ENCODE data around the gene ACER3.
"Not testable (repeated sequence)": the region's sequence is repeated elsewhere in the genome, so short reads cannot be mapped to it uniquely, and the experiment has no call there.

Gene ACER3

DNA sequence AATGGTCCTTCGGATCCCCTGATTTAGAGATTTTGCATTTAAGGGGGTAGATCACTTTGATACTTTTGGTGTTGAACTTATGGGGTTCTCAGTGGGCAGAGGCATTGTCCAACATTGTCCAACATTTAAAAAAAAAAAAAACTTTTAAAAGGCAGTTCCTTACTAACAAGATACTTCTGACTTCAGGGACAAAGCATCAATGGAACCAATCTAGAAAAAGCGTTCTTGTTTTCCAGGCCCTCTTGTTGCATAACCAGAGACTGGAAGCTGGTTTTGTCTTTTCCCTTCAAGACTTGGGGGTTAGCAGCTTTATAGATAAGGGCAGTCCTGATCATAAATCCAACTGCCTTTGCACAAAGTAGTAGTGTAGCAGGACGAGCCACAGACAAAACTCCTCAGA, 40.4 kb downstream of the ACER3 start:
- DNase-seq (ENCODE audit: low spot score): no peak
- in situ Hi-C loops (cut with MboI; ENCODE audit: low sequenced_read_pairs, unreplicated experiment): no loop called here
- TF ChIP-seq, protein P1, sequence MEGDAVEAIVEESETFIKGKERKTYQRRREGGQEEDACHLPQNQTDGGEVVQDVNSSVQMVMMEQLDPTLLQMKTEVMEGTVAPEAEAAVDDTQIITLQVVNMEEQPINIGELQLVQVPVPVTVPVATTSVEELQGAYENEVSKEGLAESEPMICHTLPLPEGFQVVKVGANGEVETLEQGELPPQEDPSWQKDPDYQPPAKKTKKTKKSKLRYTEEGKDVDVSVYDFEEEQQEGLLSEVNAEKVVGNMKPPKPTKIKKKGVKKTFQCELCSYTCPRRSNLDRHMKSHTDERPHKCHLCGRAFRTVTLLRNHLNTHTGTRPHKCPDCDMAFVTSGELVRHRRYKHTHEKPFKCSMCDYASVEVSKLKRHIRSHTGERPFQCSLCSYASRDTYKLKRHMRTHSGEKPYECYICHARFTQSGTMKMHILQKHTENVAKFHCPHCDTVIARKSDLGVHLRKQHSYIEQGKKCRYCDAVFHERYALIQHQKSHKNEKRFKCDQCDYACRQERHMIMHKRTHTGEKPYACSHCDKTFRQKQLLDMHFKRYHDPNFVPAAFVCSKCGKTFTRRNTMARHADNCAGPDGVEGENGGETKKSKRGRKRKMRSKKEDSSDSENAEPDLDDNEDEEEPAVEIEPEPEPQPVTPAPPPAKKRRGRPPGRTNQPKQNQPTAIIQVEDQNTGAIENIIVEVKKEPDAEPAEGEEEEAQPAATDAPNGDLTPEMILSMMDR (IDR thresholded peaks at IDR 0.05; ENCODE audit: borderline replicate concordance, control extremely low read depth, extremely low read depth, insufficient read depth, missing control alignments): no peak

DNA sequence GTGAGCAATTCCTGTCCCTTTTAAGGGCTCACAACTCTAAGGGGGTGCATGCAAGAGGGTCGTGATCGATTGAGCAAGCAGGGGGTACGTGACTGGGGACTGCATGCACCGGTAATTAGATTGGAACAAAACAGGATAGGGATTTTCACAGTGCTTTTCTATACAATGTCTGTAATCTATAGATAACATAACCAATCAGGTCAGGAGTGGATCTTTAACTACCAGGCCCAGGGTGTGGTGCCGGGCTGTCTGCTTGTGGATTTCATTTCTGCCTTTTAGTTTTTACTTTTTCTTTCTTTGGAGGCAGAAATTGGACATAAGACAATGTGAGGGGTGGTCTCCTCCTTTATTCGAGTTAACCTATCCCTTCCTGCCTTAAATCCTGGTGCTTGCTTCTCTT, 40.9 kb downstream of the ACER3 start:
- in situ Hi-C loops (cut with MboI; ENCODE audit: low sequenced_read_pairs, unreplicated experiment); DNase-seq (ENCODE audit: low spot score): not testable (repeated sequence)

DNA sequence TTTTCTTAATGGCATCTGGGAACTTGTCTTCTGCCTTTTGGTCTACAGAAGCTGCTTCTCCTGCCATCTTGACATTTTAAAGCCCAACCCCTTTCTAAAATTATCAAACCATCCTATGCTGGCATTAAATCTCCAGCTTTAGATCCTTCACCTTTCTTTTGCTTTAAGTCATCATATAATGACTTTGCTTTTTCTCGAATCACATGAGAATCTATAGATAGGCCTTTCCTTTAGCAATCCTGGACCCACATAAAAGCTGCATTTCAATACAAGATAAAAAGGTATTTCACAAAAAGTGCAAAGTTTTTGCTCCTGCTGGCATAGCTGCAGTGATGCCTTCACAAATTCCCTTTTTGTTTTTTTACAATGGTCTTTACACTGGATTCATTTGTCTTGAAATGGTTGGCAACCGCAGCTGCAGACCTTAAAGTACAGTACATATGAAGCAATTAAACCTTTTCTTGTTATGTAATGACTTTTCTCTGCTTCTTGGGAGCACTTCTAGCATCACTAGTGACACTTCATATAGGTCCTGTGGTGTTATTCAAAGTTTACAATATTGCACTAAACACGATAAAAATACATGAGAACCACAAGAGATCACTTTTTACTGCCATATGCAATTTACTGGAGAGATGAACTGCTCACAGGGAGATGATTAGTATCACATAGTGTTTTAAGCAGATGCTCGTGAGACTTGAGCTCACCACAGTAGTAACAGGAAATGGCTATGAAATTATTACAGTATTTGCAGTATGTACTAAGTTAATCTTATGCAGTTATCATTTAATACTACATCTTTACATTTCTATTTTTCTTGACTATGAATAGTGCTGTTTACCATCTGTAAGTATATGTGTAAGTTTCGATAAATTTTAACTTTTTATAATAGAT, 41.6 kb downstream of the ACER3 start:
- TF ChIP-seq, protein P1 (IDR thresholded peaks at IDR 0.05; ENCODE audit: borderline replicate concordance, control extremely low read depth, extremely low read depth, insufficient read depth, missing control alignments): no peak
- DNase-seq (ENCODE audit: low spot score): no peak
- in situ Hi-C loops (cut with MboI; ENCODE audit: low sequenced_read_pairs, unreplicated experiment): no loop called here

DNA sequence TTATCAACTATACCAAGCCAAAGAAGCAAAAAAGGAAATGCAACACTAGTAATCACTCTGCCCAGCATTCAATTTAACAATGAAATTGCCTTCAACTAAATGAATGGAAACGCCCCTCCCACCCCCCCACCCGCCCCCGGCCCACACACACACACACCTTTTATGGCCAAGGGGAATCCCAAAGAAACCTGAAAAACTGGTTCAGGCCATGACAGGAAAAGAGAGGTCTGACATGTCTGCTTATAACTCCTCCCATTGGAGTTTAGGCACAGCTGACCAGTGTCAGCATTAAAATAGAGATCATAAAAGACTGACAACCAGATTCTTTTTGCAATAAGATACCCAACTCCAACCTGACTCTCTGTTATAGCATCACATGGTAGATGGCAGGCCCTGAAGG, 42.6 kb downstream of the ACER3 start:
- TF ChIP-seq, protein P1 (IDR thresholded peaks at IDR 0.05; ENCODE audit: borderline replicate concordance, control extremely low read depth, extremely low read depth, insufficient read depth, missing control alignments): no peak
- in situ Hi-C loops (cut with MboI; ENCODE audit: low sequenced_read_pairs, unreplicated experiment): no loop called here
- no peak for DNase-seq (ENCODE audit: low spot score)

DNA sequence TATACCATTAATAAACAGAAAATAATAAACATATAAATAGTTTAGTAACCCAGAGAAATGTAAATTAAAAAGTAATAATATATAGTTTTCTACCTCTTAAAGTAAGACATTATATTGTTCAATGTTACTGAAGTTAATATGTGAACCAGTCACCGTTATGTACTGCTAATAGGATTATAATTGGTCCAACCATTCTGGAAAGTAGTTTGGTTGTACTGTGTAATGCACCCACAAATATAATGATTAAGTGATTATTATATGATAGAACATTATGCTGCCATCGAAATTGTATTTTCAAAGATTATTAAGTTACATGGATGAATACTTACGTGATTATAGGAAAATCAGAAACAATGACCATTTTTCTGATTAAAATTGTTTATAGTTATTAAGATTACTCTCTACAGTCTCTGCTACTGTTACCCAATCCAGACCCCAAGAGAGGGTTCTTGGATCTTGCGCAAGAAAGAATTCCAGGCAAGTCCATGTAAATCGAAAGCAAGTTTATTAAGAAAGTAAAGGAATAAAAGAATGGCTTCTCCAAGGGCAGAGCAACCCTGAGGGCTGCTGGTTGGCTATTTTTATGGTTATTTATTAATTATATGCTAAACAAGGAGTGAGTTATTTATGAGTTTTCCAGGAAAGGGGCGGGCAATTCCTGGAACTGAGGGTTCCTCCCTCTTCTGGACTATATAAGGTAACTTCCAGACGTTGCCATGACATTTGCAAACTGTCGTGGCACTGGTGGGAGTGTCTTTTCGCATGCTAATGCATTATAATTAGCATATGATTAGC, 50.1 kb downstream of the ACER3 start:
- in situ Hi-C loops (cut with MboI; ENCODE audit: low sequenced_read_pairs, unreplicated experiment): loop anchor here (10.0 kb wide), 1 partner anchor 96 kb away; no protein-coding TSS in a partner anchor
- TF ChIP-seq, protein P1 (IDR thresholded peaks at IDR 0.05; ENCODE audit: borderline replicate concordance, control extremely low read depth, extremely low read depth, insufficient read depth, missing control alignments): no peak
- no peak for DNase-seq (ENCODE audit: low spot score)

DNA sequence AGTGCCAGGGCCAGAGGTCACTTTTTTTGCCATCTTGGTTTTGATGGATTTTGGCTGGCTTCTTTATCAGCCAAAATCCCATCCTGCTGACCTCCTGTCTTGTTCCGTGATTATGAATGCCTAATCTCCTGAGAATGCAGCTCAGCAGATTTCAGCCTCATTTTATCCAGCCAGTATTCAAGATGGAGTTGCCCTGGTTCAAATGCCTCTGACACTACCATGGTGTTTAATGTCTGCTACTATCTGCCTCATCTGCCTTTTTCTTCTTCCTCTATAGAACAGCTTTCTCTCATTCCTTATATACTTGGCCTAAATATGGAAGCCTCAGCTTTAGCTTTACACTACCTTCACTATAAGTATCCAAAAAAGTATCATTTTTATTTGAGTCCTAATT, 50.7 kb downstream of the ACER3 start:
- in situ Hi-C loops (cut with MboI; ENCODE audit: low sequenced_read_pairs, unreplicated experiment): loop anchor here (10.0 kb wide), 1 partner anchor 97 kb away; no protein-coding TSS in a partner anchor
- DNase-seq (ENCODE audit: low spot score): no peak
- TF ChIP-seq, protein P1 (IDR thresholded peaks at IDR 0.05; ENCODE audit: borderline replicate concordance, control extremely low read depth, extremely low read depth, insufficient read depth, missing control alignments): no peak

Measured in GM13976 (cell line).